GM13976 (cell line): ENCODE measurements around the gene MAPKBP1.

Source experiments
- DNase-seq: peaks from one replicate; pipeline ENCODE4 v3.0.0; 2012; ENCODE audit warnings: low spot score
- CTCF ChIP-seq: IDR thresholded peaks from 2 replicates; pipeline ENCODE4 v1.5.1; 2012; ENCODE audit warnings: borderline replicate concordance, mild to moderate bottlenecking; ENCODE audit not compliant: insufficient read depth; ENCODE audit errors: extremely low read depth, missing control alignments, control extremely low read depth
- in situ Hi-C: fragments of 300-500 bp; cut with MboI; formaldehyde crosslinking; loops from one replicate; pipeline ENCODE4 v1.12.0; 2022; ENCODE audit warnings: low sequenced_read_pairs, mixed read lengths, inconsistent platforms; ENCODE audit not compliant: unreplicated experiment

The MAPKBP1 gene

GRCh38 chr15:41874736-41875135 lies 100.5 kb downstream of the MAPKBP1 start:
- DNase-seq, result no peak
- TF ChIP-seq CTCF, result no peak
- in situ Hi-C loops, result no loop called here

GRCh38 chr15:41876007-41876406 lies 101.7 kb downstream of the MAPKBP1 start:
- DNase-seq, result no peak
- TF ChIP-seq CTCF, result no peak
- in situ Hi-C loops, result no loop called here

- DNase-seq, result no peak
- TF ChIP-seq CTCF, result no peak
- in situ Hi-C loops, result no loop called here
These were observed 102.4 kb downstream of the MAPKBP1 start for GRCh38 chr15:41876689-41877088.
